Body of pancreas (tissue), 4 donors: Measurements from ENCODE around the gene MAML2.

Source experiments
- POLR2A ChIP-seq, 3 donors: fragments of 450-650 bp; IDR thresholded peaks; one replicate each; pipeline ENCODE4 v1.6.1; 2016; ENCODE audit warnings: antibody characterized with exemption in 3 of 3, mild to moderate bottlenecking in 2 of 3
- TF ChIP-seq, protein P1 (sequence below), 7 experiments: fragments of 450-650 bp in 4 of 7; fragments of 200-600 bp in 3 of 7; sonication (generic) in 3 of 7; IDR thresholded peaks; one replicate each; pipeline ENCODE4 v1.5.1; 2016 to 2019; ENCODE audit warnings: antibody characterized with exemption in 7 of 7

DNA sequence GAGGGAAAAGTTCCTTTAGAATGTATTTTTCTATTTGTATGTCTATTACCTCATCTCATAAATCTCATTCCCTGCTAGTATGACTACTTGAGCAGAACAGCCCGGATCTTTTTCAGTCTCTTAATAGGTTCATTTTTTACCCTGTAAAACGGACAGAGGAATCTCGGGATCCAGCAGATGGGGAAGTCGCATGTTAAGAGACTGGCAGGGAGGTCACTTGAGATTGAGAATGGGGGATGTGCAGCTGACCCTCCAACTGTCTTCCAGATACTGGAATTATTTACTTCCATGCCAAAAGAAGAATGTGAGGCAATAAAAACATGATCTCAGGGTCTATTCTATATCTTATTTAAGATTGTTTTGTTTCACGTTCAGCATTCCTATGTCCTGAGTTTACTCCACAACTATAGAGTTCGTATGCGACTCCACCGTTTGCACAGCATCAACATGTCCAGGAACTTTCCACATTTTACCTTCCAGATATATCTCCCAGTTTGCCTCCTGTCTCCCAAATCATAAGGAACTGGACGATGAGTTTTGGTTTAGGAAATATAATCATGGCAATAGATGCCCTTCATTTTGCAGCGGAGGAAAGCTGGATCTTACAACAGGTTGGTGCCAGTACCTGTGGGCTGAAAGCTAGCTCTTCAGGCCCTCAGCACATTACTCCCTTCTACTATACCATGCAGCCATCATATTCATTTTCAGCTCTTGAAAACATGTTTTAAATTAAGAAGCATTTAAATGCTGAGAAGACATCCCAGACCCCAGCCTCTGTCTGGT is 181.5 kb downstream of the MAML2 start:
- TF ChIP-seq, protein P1, sequence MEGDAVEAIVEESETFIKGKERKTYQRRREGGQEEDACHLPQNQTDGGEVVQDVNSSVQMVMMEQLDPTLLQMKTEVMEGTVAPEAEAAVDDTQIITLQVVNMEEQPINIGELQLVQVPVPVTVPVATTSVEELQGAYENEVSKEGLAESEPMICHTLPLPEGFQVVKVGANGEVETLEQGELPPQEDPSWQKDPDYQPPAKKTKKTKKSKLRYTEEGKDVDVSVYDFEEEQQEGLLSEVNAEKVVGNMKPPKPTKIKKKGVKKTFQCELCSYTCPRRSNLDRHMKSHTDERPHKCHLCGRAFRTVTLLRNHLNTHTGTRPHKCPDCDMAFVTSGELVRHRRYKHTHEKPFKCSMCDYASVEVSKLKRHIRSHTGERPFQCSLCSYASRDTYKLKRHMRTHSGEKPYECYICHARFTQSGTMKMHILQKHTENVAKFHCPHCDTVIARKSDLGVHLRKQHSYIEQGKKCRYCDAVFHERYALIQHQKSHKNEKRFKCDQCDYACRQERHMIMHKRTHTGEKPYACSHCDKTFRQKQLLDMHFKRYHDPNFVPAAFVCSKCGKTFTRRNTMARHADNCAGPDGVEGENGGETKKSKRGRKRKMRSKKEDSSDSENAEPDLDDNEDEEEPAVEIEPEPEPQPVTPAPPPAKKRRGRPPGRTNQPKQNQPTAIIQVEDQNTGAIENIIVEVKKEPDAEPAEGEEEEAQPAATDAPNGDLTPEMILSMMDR (IDR thresholded peaks at IDR 0.05), result no peak
- no peak for TF ChIP-seq POLR2A (IDR thresholded peaks at IDR 0.05)
